B cell (primary cell): ENCODE results near the gene PIK3AP1. TPM values are rescaled to one million over a fixed set of nuclear protein-coding genes. Genes with fewer than 3 reads are reported as not detected.

Experiments used
- ATAC-seq: fragments of 200-7000 bp; cut with Tn5 transposase; one replicate; pipeline ENCODE4 v1.10.0; 2021; ENCODE audit warnings: low read depth, mild to moderate bottlenecking, moderate number of reproducible peaks, moderate library complexity
- CTCF ChIA-PET: fragments of 350-600 bp; sonication (Branson Sonifier 250); formaldehyde crosslinking; loops from one replicate; lab custom pipeline; 2021; ENCODE audit warnings: antibody characterized with exemption, inconsistent platforms; lab: Charles Lee
- POLR2A ChIA-PET: fragments of 350-600 bp; sonication (Branson Sonifier 250); formaldehyde crosslinking; loops from one replicate; lab custom pipeline; 2021; ENCODE audit warnings: antibody characterized with exemption; lab: Charles Lee
- DNase-seq: peaks from one replicate; pipeline ENCODE4 v3.0.0; 2013
- H2AFZ ChIP-seq: 2 replicates; pipeline ENCODE4 v1.6.1; 2012; ENCODE audit warnings: mild to moderate bottlenecking, low read depth, low read length; ENCODE audit not compliant: insufficient read depth, poor library complexity, severe bottlenecking
- H3K27ac ChIP-seq, 2 donors: 1 replicate in 1 of 2; 2 replicates in 1 of 2; pipeline ENCODE4 v1.5.1; 2012 to 2013; ENCODE audit warnings: low read length in 2 of 2, mild to moderate bottlenecking in 2 of 2, moderate library complexity in 1 of 2
- H3K27me3 ChIP-seq, 4 experiments: fragments of 200-600 bp in 1 of 4; sonication (generic) in 1 of 4; replicated peaks in 1 of 4; 1 replicate in 2 of 4; 2 replicates in 2 of 4; pipeline versions ENCODE4 v1.6.1 to v1.7.0; 2013 to 2016; ENCODE audit warnings: low read length in 3 of 4, mild to moderate bottlenecking in 2 of 4, mixed read lengths in 1 of 4, moderate library complexity in 1 of 4; ENCODE audit not compliant: insufficient read depth in 4 of 4, control insufficient read depth in 3 of 4; ENCODE audit errors: control extremely low read depth in 1 of 4
- H3K36me3 ChIP-seq, 2 experiments: replicated peaks in 1 of 2; 1 replicate in 1 of 2; 2 replicates in 1 of 2; pipeline versions ENCODE4 v1.6.1 to v1.7.1; 2013; ENCODE audit warnings: low read length in 1 of 2; ENCODE audit not compliant: insufficient read depth in 2 of 2, control insufficient read depth in 1 of 2; ENCODE audit errors: control extremely low read depth in 1 of 2, extremely low read depth in 1 of 2
- H3K4me1 ChIP-seq, 2 donors: fragments of 200-600 bp in 1 of 2; sonication (generic) in 1 of 2; 1 replicate in 1 of 2; 2 replicates in 1 of 2; pipeline versions ENCODE4 v1.5.1 to v1.6.1; 2013 to 2017; ENCODE audit warnings: low read length in 2 of 2; ENCODE audit not compliant: control insufficient read depth in 2 of 2, insufficient read depth in 2 of 2
- H3K4me2 ChIP-seq: replicated peaks from 2 replicates; pipeline ENCODE3; 2012; ENCODE audit warnings: mild to moderate bottlenecking, low read depth, low read length; ENCODE audit not compliant: poor library complexity, severe bottlenecking
- H3K4me3 ChIP-seq, 5 experiments: fragments of 200-600 bp in 1 of 5; sonication (generic) in 1 of 5; 1 replicate in 3 of 5; 2 replicates in 2 of 5; pipeline versions ENCODE4 v1.5.1 to v1.7.0; 2011 to 2016; ENCODE audit warnings: low read length in 4 of 5, mild to moderate bottlenecking in 4 of 5, low read depth in 2 of 5, control low read depth in 1 of 5, moderate library complexity in 1 of 5; ENCODE audit not compliant: insufficient read depth in 1 of 5; ENCODE audit errors: control extremely low read depth in 1 of 5, extremely low read depth in 1 of 5
- H3K79me2 ChIP-seq: fragments of 200-600 bp; sonication (generic); one replicate; pipeline ENCODE4 v1.6.0; 2016; ENCODE audit warnings: low read length; ENCODE audit not compliant: control insufficient read depth, insufficient read depth
- H3K9ac ChIP-seq: fragments of 200-600 bp; sonication (generic); 2 replicates; pipeline ENCODE4 v1.6.1; 2017; ENCODE audit warnings: mild to moderate bottlenecking, low read length, moderate library complexity
- H3K9me3 ChIP-seq, 3 donors: one replicate each; pipeline versions ENCODE4 v1.6.1 to v1.7.1; 2013; ENCODE audit warnings: low read length in 2 of 3; ENCODE audit not compliant: control insufficient read depth in 2 of 3, insufficient read depth in 1 of 3; ENCODE audit errors: control extremely low read depth in 1 of 3
- H4K20me1 ChIP-seq: 2 replicates; pipeline ENCODE4 v1.6.0; 2012; ENCODE audit warnings: mild to moderate bottlenecking, low read length; ENCODE audit not compliant: insufficient read depth, control insufficient read depth, poor library complexity, severe bottlenecking
- H3K27ac Mint-ChIP-seq: one replicate; pipeline ENCODE4 v1.8.0; 2021; ENCODE audit warnings: mixed read lengths
- H3K27me3 Mint-ChIP-seq: one replicate; pipeline ENCODE4 v1.8.0; 2021; ENCODE audit warnings: mixed read lengths
- H3K4me1 Mint-ChIP-seq: one replicate; pipeline ENCODE4 v1.8.0; 2021; ENCODE audit warnings: mixed read lengths
- H3K4me3 Mint-ChIP-seq: one replicate; pipeline ENCODE4 v1.8.0; 2021; ENCODE audit warnings: mixed read lengths
- H3K9me3 Mint-ChIP-seq: one replicate; pipeline ENCODE4 v1.8.0; 2022; ENCODE audit warnings: mixed read lengths; ENCODE audit not compliant: insufficient read depth
- CTCF ChIP-seq: fragments of 200-600 bp; IDR thresholded peaks from one replicate; pipeline ENCODE4 v1.8.0; 2022; ENCODE audit warnings: antibody characterized with exemption, mild to moderate bottlenecking
- EZH2 ChIP-seq: IDR thresholded peaks from 2 replicates; pipeline ENCODE4 v1.6.1; 2012; ENCODE audit warnings: borderline replicate concordance, low read depth, mild to moderate bottlenecking, moderate library complexity, low read length; ENCODE audit not compliant: insufficient read depth, poor library complexity, severe bottlenecking
- WGBS: methylation state at CpG from one replicate; pipeline ENCODE4 v1.1.5; 2013; ENCODE audit warnings: missing lambda C conversion rate; ENCODE audit not compliant: insufficient coverage; 5-methylcytosine and 5-hydroxymethylcytosine counted together
- intact Hi-C: fragments of 100-400 bp; cut with micrococcal nuclease; formaldehyde crosslinking; loops from one replicate; pipeline ENCODE4 v1.10.0; 2022
- polyA plus RNA-seq: library from polyadenylated mRNA; depleted of rRNA; stranded (reverse); fragments of >200 nt; gene quantifications from 2 replicates; pipeline ENCODE4 v1.2.3, GENCODE V29; 2012
- total RNA-seq, 2 donors: library from RNA; stranded (reverse); fragments of 120-200 nt in 1 of 2; gene quantifications; 1 replicate in 1 of 2; 2 replicates in 1 of 2; pipeline versions ENCODE4 v1.2.3 to v1.2.4, GENCODE V29; 2013 to 2022

PIK3AP1 gene
- total and polyA plus RNA-seq, 2 donors (not counting 1 experiment from before 2014, with no cell fraction given), result 125 to 130 TPM

GRCh38 chr10:96565774-96566173 lies 154.5 kb downstream of the PIK3AP1 start:
- no peaks in the 10 kb centered on the region for H3K27me3 ChIP-seq
- ATAC-seq, result no peak
- TF ChIP-seq EZH2 (no peak), CTCF (no peak)
- peaks cover 6% of the 10 kb centered on the region for H3K4me1 Mint-ChIP-seq
- intact Hi-C loops, result no loop called here
- no peak overlapping the region for H3K4me2 ChIP-seq
- no CpG with 5 or more reads among the region's 1 CpG for WGBS
- POLR2A ChIA-PET, result no interaction called here
- H2AFZ ChIP-seq, result no peak overlapping the region
- no peak overlapping the region for H3K4me3 Mint-ChIP-seq
- H3K79me2 ChIP-seq, result peaks cover 49% of the 10 kb centered on the region
- H3K4me3 ChIP-seq, result no peak overlapping the region
- H4K20me1 ChIP-seq, result peaks cover 30% of the 10 kb centered on the region
- DNase-seq, result no peak
- no peaks in the 10 kb centered on the region for H3K4me1 ChIP-seq
- no peak overlapping the region for H3K9ac ChIP-seq
- H3K36me3 ChIP-seq, result peaks cover 6 to 19% of the 10 kb centered on the region in 2 experiments
- H3K9me3 Mint-ChIP-seq, result no peaks in the 10 kb centered on the region
- H3K9me3 ChIP-seq, result no peaks in the 10 kb centered on the region
- no peak overlapping the region for H3K27ac ChIP-seq
- H3K27me3 Mint-ChIP-seq, result no peaks in the 10 kb centered on the region
- CTCF ChIA-PET, result interaction anchor here (1.5 kb wide), 1 partner anchor 10 kb away, joined by 3 read pairs; no protein-coding TSS in a partner anchor
- no peak overlapping the region for H3K27ac Mint-ChIP-seq

GRCh38 chr10:96560966-96561887 lies 159.1 kb downstream of the PIK3AP1 start:
- Histone ChIP-seq H3K9me3 (no peaks in the 10 kb centered on the region), H3K9ac (no peak overlapping the region), H4K20me1 (no peaks in the 10 kb centered on the region), H3K27me3 (no peaks in the 10 kb centered on the region), H3K27ac (no peak overlapping the region), H3K4me2 (no peak overlapping the region), H3K36me3 (peaks cover 15 to 43% of the 10 kb centered on the region in 2 experiments), H3K79me2 (peaks cover 11% of the 10 kb centered on the region), H2AFZ (no peak overlapping the region), H3K4me3 (no peak overlapping the region), H3K4me1 (no peaks in the 10 kb centered on the region)
- H3K27me3 Mint-ChIP-seq, result no peaks in the 10 kb centered on the region
- no CpG with 5 or more reads among the region's 3 CpGs for WGBS
- TF ChIP-seq CTCF (no peak), EZH2 (no peak)
- H3K9me3 Mint-ChIP-seq, result no peaks in the 10 kb centered on the region
- ChIA-PET POLR2A (interaction anchor here (0.6 kb wide), 1 partner anchor 271 kb away, joined by 3 read pairs; no protein-coding TSS in a partner anchor), CTCF (no interaction called here)
- DNase-seq (no peak), ATAC-seq (no peak)
- no peaks in the 10 kb centered on the region for H3K4me1 Mint-ChIP-seq
- intact Hi-C loops, result no loop called here
- no peak overlapping the region for H3K27ac Mint-ChIP-seq
- no peak overlapping the region for H3K4me3 Mint-ChIP-seq
